Central memory CD8-positive, alpha-beta T cell (primary cell): ENCODE measurements around the gene MCM10.

ENCODE experiments used
- ATAC-seq: fragments of 150-1000 bp; cut with Tn5 transposase; replicated peaks from 2 replicates; pipeline ENCODE4 v1.10.0; 2022; ENCODE audit warnings: mild to moderate bottlenecking, moderate FRiP score, moderate number of reproducible peaks; ENCODE audit not compliant: poor library complexity, severe bottlenecking; ENCODE audit errors: extremely low read depth
- DNase-seq, 2 donors: peaks; one replicate each; pipeline ENCODE4 v3.0.0; 2021; ENCODE audit warnings: low spot score in 2 of 2
- H3K27ac Mint-ChIP-seq: one replicate; pipeline ENCODE4 v1.8.0; 2022; ENCODE audit warnings: low read depth, mild to moderate bottlenecking, moderate library complexity, mixed read lengths
- H3K27me3 Mint-ChIP-seq: one replicate; pipeline ENCODE4 v1.8.0; 2022; ENCODE audit warnings: mixed read lengths
- H3K36me3 Mint-ChIP-seq: one replicate; pipeline ENCODE4 v1.8.0; 2022; ENCODE audit warnings: mild to moderate bottlenecking, moderate library complexity, mixed read lengths; ENCODE audit not compliant: insufficient read depth
- H3K4me1 Mint-ChIP-seq: one replicate; pipeline ENCODE4 v1.8.0; 2022; ENCODE audit warnings: mixed read lengths
- H3K4me3 Mint-ChIP-seq: one replicate; pipeline ENCODE4 v1.8.0; 2022; ENCODE audit warnings: mild to moderate bottlenecking, moderate library complexity, mixed read lengths
- H3K9me3 Mint-ChIP-seq: one replicate; pipeline ENCODE4 v1.8.0; 2022; ENCODE audit warnings: mixed read lengths

Gene MCM10

GRCh38 chr10:13182424-13182823 is 21.1 kb downstream of the MCM10 start:
- Mint-ChIP-seq H3K27ac (no peak overlapping the region), H3K4me1 (no peaks in the 10 kb centered on the region), H3K4me3 (no peak overlapping the region), H3K27me3 (no peaks in the 10 kb centered on the region), H3K36me3 (peaks cover 5% of the 10 kb centered on the region), H3K9me3 (no peaks in the 10 kb centered on the region)
- ATAC-seq (no peak), DNase-seq (no peak)

- DNase-seq (no peak), ATAC-seq (no peak)
- Mint-ChIP-seq H3K27me3 (no peaks in the 10 kb centered on the region), H3K36me3 (peaks cover 5% of the 10 kb centered on the region), H3K27ac (no peak overlapping the region), H3K9me3 (no peaks in the 10 kb centered on the region), H3K4me1 (no peaks in the 10 kb centered on the region), H3K4me3 (no peak overlapping the region)
Observed at GRCh38 chr10:13183625-13184024, 22.3 kb downstream of the MCM10 start.

- Mint-ChIP-seq H3K36me3 (peaks cover 5% of the 10 kb centered on the region), H3K4me3 (no peak overlapping the region)
- no peak for ATAC-seq
Observed at GRCh38 chr10:13184276-13184675, 22.9 kb downstream of the MCM10 start.

GRCh38 chr10:13184730-13185514 is 23.6 kb downstream of the MCM10 start:
- Mint-ChIP-seq H3K27me3 (no peaks in the 10 kb centered on the region), H3K4me1 (no peaks in the 10 kb centered on the region), H3K9me3 (no peaks in the 10 kb centered on the region), H3K4me3 (no peak overlapping the region), H3K27ac (no peak overlapping the region), H3K36me3 (peaks cover 5% of the 10 kb centered on the region)
- no peak for DNase-seq
- ATAC-seq: no peak

More at GRCh38 chr10:13184276-13184675, 22.9 kb downstream of the MCM10 start:
- Mint-ChIP-seq H3K9me3 (no peaks in the 10 kb centered on the region), H3K27me3 (no peaks in the 10 kb centered on the region), H3K4me1 (no peaks in the 10 kb centered on the region), H3K27ac (no peak overlapping the region)
- no peak for DNase-seq

GRCh38 chr10:13187135-13187534 is 25.8 kb downstream of the MCM10 start:
- no peak for ATAC-seq
- H3K4me1 Mint-ChIP-seq: no peaks in the 10 kb centered on the region
- H3K27ac Mint-ChIP-seq: no peak overlapping the region
- DNase-seq: no peak
- H3K4me3 Mint-ChIP-seq: no peak overlapping the region
- H3K36me3 Mint-ChIP-seq: peaks cover 2% of the 10 kb centered on the region
- H3K27me3 Mint-ChIP-seq: no peaks in the 10 kb centered on the region
- H3K9me3 Mint-ChIP-seq: no peaks in the 10 kb centered on the region

GRCh38 chr10:13188593-13188992 is 27.2 kb downstream of the MCM10 start:
- Mint-ChIP-seq H3K4me1 (no peaks in the 10 kb centered on the region), H3K36me3 (no peaks in the 10 kb centered on the region), H3K4me3 (no peak overlapping the region), H3K9me3 (no peaks in the 10 kb centered on the region), H3K27ac (no peak overlapping the region), H3K27me3 (no peaks in the 10 kb centered on the region)
- DNase-seq (no peak), ATAC-seq (no peak)

- Mint-ChIP-seq H3K4me3 (no peak overlapping the region), H3K9me3 (no peaks in the 10 kb centered on the region), H3K36me3 (no peaks in the 10 kb centered on the region), H3K4me1 (no peaks in the 10 kb centered on the region), H3K27ac (no peak overlapping the region), H3K27me3 (no peaks in the 10 kb centered on the region)
- DNase-seq (no peak), ATAC-seq (no peak)
Observed at GRCh38 chr10:13189961-13190360, 28.6 kb downstream of the MCM10 start.

- H3K36me3 Mint-ChIP-seq: no peaks in the 10 kb centered on the region
Observed at GRCh38 chr10:13190816-13191215, 29.5 kb downstream of the MCM10 start.

GRCh38 chr10:13191362-13191761 is 30.0 kb downstream of the MCM10 start:
- H3K36me3 Mint-ChIP-seq: no peaks in the 10 kb centered on the region
- H3K4me1 Mint-ChIP-seq: no peaks in the 10 kb centered on the region
- no peak overlapping the region for H3K4me3 Mint-ChIP-seq
- ATAC-seq: no peak
- no peak for DNase-seq
- H3K9me3 Mint-ChIP-seq: no peaks in the 10 kb centered on the region
- H3K27me3 Mint-ChIP-seq: no peaks in the 10 kb centered on the region
- H3K27ac Mint-ChIP-seq: no peak overlapping the region

More at GRCh38 chr10:13190816-13191215, 29.5 kb downstream of the MCM10 start:
- Mint-ChIP-seq H3K27me3 (no peaks in the 10 kb centered on the region), H3K27ac (no peak overlapping the region), H3K4me1 (no peaks in the 10 kb centered on the region), H3K9me3 (no peaks in the 10 kb centered on the region), H3K4me3 (no peak overlapping the region)
- DNase-seq: no peak
- no peak for ATAC-seq

GRCh38 chr10:13193637-13194036 is 32.3 kb downstream of the MCM10 start:
- no peak overlapping the region for H3K4me3 Mint-ChIP-seq
- peaks cover 2% of the 10 kb centered on the region for H3K36me3 Mint-ChIP-seq
- no peak overlapping the region for H3K27ac Mint-ChIP-seq
- no peak for DNase-seq
- H3K9me3 Mint-ChIP-seq: no peaks in the 10 kb centered on the region
- H3K4me1 Mint-ChIP-seq: no peaks in the 10 kb centered on the region
- no peak for ATAC-seq
- no peaks in the 10 kb centered on the region for H3K27me3 Mint-ChIP-seq

- H3K36me3 Mint-ChIP-seq: peaks cover 2% of the 10 kb centered on the region
- no peak for DNase-seq
- H3K4me3 Mint-ChIP-seq: no peak overlapping the region
Observed at GRCh38 chr10:13195016-13195415, 33.7 kb downstream of the MCM10 start.

GRCh38 chr10:13201132-13201531 is 39.8 kb downstream of the MCM10 start:
- Mint-ChIP-seq H3K9me3 (no peaks in the 10 kb centered on the region), H3K27ac (no peak overlapping the region), H3K27me3 (no peaks in the 10 kb centered on the region), H3K4me1 (no peaks in the 10 kb centered on the region), H3K4me3 (no peak overlapping the region), H3K36me3 (peaks cover 2% of the 10 kb centered on the region)
- no peak for ATAC-seq
- no peak for DNase-seq

More at GRCh38 chr10:13195016-13195415, 33.7 kb downstream of the MCM10 start:
- ATAC-seq: no peak
- H3K9me3 Mint-ChIP-seq: no peaks in the 10 kb centered on the region
- H3K27ac Mint-ChIP-seq: no peak overlapping the region
- H3K27me3 Mint-ChIP-seq: no peaks in the 10 kb centered on the region
- no peaks in the 10 kb centered on the region for H3K4me1 Mint-ChIP-seq

GRCh38 chr10:13206091-13206490 is 44.7 kb downstream of the MCM10 start:
- Mint-ChIP-seq H3K36me3 (no peaks in the 10 kb centered on the region), H3K9me3 (no peaks in the 10 kb centered on the region), H3K27ac (no peak overlapping the region), H3K4me3 (no peak overlapping the region), H3K4me1 (no peaks in the 10 kb centered on the region), H3K27me3 (no peaks in the 10 kb centered on the region)
- ATAC-seq (no peak), DNase-seq (no peak)
